NCI-H345 (cell line): ENCODE results near the gene RGS6.

Experiments used
- DNase-seq: peaks from one replicate; lab custom pipeline; 2025; lab: John Stamatoyannopoulos, UW

Gene RGS6

DNA sequence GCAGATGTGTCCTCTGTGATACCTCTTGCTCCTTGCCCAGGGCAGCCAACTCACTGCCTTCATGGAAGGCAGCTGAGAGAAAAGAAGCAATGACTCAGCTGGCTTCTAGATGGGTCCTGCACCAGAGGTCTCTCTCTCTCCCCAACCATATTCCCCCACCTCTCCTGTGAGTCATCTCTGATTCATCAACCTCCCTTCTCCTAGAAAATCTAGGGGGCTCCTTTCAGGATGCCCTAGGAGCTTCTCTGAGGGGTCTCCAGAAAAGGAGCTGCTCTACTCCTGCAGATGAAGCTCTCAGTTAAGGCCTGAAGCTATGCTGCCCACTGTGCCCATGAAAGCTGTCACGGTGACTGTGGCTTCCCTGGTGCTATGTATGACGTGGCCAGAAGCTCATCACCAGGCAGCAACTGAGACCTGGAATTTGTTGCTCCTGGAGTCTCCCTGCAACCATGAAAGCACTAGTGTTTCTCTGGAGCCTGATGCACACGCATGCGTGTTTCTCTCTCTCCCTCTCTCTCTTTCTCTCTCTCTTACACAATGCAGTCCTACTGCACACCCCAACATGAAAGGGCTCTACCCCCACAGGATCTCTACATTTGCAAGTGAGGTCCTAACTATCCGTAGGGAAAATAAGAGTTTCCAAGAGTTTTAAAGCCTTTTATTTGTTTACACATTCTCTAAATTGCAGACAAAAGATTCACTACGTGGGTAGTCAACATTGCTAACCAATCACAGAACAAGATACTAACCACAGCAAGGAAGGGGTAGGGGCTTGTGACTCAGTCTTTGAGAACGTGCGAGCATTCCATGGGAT lies 676.4 kb downstream of the RGS6 start:
- DNase-seq = no peak

DNA sequence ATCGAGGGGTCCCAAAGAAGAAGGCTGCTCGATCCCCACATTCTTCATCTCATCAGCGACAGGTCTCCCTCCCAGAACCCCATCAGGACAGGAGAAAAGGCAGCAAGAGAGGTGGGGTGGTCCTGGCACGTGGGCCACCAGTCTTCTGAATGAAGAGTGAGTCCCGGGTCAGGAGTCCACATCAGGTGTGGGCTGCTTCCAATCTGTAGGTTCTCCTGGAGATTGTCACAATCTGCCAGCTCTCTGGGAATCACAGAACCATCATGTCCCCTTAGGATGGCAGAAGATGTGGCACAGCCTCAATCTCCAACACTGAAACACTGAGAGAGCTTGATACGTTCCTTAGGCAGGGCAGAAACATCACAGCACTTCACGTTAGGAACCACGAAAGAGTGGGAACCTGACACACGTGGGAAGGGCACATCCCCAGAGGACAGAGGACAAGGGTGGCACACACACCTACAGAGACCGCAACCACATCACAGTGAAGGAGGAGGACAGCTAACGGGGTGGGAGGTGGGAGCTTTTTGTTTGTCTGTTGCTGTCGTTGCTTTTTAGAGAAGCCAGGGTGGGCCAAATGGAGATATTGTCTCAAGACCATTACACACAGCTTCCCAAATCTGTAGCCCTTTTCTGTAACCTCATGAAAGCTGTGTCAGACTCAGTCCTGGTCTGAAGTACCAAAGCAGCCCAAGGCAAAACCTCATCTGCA lies 677.1 kb downstream of the RGS6 start:
- DNase-seq = no peak

DNA sequence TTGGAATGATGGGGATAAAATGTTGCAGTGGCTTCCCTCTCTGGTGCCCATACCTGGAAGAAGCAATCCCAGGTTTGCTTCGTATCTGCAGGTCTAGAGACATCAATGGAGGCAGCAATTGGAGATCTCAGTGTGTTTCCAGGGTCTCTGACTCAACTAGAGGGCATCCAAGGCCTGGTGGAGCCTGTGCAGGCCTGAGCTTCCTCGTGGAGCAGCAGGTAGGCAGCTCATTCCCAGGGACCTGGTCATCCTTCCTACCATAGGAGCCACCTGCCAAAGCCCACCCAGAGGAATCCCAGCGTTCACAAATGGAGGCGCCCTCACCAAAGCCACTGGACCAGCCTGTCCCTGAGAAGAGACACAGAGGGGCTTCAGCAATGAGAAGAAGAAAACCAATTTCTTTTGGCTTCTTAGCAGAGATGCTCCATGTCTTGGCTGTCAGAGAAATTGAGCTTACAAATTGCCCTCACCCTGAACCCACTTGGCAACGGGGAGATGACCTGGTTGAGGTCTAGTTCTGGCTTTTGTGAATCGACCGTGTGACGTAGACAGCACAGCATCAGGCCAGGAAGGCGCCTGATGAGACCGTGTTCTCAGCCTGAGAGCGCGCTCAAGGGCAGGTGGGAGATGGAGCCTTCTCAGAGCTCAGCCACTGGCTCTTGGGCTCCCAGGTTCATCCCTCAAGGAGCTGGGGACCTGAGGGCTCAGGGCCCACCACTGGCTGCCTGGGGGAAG lies 678.0 kb downstream of the RGS6 start:
- DNase-seq = no peak

DNA sequence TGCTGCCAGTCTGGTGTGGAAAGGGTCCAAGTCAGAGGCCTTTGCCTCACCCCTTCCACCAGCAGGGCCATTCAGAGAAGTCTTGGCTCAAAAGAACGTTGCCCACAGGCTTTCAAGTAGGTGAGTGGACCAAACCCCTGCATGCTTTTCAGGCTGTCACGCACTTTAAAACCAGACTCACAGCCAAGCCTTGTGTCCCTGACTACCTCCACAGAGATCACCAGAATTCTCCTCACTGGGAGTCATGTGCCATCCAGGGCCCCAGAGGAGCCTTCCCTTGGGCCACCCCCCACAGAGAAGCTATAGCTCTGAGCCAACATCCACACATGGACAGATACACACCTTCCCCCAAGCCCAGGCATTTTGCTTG lies 678.6 kb downstream of the RGS6 start:
- DNase-seq = no peak

DNA sequence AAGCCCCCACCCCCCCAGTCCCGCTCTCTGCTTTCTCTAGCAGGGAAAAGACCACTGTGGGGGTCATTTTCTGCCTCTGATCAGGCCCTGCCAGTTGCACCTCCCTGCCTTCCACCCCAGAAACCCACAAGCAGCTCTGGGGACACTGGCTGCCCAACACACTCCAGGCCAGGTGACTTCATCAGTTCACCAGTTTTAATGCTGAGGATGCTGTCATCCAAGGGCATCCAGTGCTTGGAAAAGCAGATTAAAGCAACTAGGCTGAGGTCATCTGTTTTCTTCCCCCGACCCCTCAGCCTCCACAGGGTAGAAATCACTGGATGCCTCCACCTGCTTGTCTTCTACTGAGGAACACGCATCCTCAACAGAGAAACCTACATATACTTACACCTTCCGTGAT lies 679.3 kb downstream of the RGS6 start:
- DNase-seq = no peak

DNA sequence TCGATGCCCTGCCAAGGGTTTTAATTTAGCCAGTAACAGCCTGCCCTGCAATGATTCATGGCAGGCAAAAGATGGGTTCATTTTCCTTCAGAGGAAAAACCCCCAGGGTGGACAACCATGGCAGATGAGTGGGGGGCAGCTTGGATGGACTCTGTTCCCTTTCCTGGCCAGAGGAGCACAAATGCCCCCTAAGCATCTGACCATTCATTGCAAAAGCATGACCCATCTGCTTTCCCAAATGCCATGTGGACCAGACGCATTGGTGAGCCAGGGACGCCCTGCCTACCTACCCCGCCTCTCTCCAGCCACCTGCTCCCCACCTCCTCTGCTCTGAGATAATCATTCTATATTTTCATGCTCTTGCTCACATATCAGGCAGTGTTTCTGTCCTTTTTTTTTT lies 679.8 kb downstream of the RGS6 start:
- no peak for DNase-seq

DNA sequence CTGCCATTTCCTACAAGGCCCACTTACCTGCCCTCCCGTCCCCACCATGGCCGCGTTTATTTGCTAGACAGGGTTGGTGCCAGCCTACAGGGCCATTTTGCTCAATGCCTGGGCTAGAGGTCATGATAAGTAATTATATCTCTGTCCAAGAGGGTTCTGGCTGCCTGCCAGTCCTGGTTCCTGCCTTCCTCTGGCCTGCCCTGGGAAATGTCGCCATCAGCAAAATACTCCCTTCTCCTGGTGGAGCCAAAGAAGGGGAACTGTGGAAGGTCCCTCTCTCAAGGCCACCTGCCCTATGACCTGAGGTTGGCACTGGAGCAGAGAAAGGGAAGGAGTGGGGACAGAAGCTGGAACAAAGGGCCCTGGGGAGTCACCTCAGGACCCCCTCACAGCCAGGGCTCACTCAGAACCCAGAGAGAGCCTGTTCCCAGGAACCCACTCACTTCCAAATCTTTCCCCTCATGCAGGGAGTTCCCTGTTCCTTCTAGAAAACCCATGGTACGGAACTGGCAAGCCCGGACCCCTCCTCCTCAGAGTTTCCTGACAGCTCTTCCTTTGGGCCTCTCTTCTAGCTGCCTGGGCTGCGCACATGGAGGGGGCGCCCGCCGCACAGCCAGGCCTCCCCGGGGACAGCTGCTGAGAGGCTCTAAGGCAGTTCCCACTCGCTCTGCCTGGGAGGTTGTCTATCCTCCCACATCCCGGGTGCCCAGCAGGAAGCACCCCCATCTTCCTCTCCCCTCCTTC lies 681.2 kb downstream of the RGS6 start:
- DNase-seq = no peak

DNA sequence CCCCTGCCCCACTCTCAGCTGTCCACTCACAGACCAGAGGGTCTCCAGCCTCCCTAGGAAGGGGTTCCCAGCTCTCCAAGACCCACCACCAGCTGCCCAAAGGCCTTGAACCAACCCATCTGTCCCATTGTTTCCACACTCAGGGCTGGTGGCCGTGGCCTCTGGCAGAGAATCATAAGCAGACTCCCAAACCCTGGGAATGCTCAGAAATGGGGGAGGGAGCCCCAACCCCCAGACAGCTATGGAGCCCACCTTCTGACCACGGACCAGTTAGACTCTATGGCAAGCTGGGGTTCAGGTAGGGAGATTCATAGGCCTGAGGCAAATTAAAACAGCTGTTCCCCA lies 681.7 kb downstream of the RGS6 start:
- DNase-seq = no peak

DNA sequence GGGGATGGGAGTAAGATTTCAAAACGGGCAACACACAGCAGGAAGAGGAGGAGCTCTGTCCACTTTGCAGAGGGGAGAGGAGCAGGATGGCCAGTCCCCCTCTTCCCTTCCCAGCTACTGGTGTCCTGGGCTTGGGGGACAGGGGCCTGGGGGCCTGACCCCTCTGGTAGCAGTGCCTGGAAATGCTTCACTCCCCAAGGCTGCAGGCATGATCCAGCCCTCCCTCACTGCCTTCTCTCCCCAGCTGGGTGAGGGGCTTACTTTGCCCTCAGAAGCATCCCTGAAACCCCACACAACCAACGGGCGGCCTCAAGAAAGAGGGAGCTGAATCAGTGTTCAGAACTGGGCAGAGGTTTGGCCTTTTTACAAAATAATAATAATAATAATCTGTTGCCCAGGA lies 682.1 kb downstream of the RGS6 start:
- no peak for DNase-seq

DNA sequence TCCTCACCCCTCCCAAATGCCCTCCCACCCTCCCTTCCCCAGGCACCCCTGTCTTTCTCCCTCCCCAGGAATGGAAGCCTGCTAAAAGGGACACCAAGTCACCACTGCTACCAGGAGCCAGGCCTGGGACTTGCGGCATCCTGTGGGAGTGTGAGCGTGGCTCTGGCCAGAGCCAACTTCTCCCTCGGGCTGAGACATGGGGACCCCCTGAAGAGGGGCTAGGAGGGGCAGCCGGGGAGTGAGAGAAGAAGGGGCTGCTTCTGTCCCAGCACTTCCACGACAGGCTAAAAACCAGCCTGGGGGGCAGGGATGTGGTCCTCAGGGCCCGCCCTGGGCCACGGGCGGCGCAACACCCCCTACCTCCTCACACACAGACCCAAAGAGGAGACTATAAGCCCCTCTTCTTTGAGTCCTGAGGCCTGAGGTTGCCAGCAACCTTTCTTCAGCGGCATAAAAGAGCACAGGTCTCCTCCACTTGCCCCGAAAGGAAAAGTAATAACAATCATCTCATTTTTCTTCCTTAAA lies 682.7 kb downstream of the RGS6 start:
- DNase-seq = no peak

DNA sequence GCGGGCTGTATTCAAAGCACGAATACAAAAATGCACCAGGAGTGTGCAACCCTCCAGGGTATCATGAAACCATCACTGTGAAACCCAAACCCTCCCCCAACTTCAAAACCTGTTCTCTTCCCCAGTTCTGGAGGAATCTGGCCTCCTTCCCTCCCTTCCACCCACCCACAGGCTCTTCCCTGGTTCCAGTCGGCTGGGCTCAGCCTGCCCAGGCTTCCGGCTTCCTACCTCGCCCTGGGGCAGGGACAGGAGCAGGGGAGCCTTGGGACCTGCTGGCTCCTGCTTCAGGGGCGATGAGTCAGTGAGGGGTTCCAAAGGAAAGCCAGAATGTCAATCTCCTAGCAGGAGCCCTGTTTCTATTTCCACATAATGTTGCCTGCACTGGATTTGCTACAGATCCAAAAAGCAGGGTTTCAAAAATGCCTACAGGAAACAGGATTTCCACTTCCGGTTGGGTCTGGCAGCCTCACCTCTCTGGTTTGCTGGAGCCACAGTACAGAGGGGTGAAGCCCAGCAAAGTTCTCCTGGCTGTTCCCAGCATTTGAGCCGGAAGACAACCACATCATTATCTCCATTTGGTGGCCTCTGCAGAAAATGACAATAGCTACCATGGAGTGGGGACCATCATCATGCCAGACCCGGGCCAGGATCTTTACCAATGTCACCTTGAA lies 683.4 kb downstream of the RGS6 start:
- DNase-seq = no peak
